GDM1 (cell line): Measurements from ENCODE around the gene ARHGAP42.

Source experiments
- DNase-seq: peaks from one replicate; lab custom pipeline; 2025; lab: John Stamatoyannopoulos, UW

The ARHGAP42 gene

DNA sequence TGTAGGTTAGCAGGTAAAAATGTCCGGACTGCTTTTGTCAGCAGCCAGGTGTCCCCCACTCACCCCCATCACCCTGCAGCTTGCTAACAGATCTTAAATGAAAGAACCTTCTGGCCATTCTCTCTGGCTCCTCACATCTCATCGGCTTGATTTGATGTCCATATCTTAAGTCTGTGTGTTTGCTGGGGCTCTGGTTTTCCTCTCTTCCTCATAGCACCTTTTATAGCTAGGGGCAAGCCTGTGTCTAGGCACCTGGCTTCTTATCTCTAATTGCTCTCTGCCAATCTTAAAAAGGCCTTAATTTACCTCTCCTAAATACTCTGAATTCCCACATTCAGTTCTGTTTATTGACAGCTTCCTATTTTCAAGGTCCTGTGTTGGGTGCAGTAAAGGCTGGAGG lies 72.0 kb downstream of the ARHGAP42 start:
- DNase-seq: no peak

DNA sequence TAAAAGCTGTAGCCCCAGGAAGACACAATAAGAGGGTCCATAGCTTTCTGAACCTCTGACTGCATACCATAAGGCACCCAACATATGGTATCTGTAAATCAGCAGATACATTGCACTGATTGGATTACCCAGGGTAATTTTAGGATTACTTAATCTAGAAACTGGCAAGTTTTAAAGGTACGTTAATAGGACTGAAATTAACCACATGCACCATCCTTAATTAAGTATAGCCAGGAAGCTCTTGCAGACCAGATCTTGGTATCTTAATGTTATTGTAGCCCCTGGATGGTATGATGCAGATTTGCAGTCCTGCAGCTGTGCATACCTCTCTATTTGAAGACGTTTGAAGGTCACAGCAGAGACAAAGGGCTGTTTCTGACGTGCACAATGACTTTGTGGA lies 72.8 kb downstream of the ARHGAP42 start:
- DNase-seq: no peak

DNA sequence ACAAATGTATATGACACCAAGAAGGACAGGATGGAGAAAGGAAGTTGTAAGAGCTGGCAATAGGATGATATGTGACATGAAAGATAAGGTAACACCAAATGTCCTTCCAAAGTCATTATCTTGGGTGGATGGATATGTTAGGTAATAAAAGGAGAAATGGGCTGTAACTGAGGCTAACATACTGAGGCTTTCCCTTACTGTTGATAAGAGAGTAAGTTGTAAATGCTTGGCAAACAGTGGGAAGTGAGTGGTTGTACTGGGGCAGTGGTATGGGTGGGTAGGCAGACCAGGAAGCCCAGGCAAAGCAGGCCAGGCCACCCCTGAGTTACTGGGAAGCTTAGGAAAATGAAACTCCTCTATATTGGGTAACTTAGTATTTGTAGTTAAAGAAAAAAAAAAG lies 73.7 kb downstream of the ARHGAP42 start:
- no peak for DNase-seq

DNA sequence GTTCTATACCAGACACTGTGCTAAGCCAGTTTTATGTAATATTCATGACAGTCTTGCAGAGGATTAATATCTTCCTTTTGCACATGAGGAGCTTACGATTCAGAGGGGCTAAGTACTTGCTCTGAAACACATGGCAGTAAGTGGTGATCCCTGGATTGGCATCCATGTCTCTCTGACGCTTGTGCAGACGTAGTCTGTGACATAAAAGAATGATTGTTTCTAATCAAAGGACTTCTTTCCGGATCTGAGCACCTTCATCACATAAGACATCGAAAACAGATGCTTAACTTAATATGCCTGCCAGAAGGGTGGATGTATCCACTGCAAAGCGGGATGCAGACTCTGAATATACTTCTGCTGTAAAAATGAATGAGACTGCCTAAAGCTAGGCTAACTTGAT lies 74.8 kb downstream of the ARHGAP42 start:
- DNase-seq: no peak

DNA sequence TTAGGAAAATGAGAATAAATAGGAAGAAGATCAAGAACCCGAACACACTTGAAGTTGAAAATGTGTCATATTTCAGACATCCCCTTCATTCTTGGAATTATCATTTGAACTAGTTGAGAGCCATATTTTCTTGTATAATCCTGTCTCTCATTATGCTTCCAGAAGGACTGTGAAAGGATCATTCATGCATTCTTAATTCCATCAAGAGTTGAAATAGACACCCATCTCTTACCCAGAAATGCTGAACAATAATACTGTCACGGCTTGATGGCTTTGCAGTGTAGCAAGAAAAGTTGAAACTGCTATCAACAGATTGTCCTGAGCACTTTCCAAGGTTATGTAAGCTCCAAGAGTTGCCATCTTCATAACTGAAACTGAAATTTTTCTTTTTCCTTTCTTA lies 79.7 kb downstream of the ARHGAP42 start:
- DNase-seq: no peak

DNA sequence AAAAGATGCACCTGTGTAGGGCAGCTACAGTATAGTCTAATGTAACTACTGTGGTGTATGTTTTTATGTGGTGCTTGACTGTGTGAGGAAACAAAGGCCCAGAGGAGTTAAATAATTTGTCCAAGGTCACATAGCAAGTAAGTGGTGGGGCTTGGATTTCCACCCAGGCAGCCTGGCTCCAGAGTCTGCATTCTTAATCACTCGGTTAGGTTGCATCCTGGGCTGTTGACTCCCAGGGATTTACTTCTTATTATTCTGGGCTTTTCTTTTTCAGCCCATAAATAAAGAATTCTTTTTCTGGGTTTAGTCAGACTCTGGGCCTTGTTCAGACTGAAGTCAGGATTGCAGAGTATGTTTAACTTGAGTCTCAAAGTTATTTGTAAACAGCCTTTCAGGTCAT lies 82.1 kb downstream of the ARHGAP42 start:
- no peak for DNase-seq

DNA sequence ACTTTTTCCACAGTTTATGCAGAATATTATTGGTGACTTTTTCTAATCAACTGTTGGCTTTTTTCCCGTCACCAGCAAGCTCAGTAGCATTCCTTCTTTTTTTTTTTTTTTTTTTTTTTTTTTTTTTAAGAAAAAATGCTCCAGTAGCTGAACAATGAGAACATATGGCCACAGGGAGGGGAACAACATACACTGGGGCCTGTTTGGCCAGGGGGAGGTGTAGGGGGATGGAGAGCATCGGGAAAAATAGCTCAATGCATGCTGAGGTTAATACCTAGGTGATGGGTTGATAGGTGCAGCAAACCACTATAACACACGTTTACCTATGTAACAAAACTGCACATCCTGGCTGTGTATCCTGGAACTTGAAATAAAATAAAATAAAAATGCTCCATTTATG lies 82.5 kb downstream of the ARHGAP42 start:
- no peak for DNase-seq

DNA sequence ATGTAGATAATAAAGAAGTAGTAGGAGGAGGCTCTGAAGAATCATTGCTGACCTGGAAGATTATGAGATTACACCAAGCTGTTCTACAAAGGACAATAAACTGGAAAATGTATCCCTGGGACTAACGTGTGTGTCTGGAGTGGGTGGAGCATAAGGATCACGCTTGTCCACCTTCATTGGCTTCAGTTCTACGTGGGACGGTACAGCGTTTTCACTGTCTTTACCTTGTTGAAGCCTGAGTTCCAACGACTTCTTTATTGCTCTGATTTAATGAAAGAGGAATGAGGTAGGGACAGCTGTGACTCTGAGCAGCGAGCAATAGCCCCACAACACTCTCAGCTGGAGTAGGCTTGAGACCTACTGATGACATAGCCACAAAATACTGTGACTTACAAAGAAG lies 87.0 kb downstream of the ARHGAP42 start:
- no peak for DNase-seq

DNA sequence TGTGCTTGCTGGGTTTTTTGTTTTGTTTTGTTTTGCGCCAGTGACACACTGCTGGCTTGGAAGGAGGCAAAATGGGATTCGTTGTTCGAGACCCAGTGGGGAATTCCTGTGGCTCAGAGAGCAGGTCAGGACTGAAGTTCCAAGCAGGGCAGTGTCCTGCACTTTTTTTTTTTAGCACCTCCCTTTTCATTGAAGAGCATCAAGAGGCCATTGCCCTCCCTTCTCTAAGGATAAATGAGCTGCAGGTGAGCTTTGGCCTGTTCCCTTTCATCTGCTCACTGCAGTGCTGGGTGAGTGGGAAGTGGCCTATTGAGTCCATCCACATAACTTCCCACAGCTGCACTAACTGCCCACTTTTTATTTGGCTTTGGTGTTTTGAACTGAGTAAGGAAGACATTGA lies 87.8 kb downstream of the ARHGAP42 start:
- no peak for DNase-seq

DNA sequence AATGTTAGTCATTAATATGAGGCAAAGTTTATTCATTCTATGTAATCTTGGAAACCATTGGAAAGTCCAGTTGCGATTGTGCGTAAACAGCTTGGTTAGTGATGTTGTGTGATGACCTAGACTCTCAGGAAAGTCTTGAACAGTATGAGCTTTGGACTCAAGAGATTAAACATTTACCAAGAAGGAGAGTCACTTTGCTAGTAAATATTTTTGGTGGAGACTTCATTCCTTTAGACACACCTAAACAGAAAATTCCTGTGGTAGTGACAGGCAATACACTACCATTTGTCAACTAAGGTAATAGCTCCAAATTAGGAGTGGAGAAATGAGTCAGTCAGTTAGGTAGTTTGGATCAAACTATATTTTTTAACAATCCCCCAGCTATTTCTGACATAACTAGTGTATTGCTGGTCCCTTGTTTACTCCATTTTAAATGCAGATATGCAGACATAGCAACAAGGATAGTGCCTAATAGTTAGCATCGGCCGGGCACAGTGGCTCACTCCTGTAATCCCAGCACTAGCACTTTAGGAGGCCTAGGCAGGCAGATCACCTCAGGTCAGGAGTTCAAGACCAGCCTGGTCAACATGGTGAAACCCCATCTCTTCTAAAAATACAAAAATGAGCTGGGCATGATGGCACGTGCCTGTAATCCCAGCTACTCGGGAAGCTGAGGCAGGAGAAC lies 89.3 kb downstream of the ARHGAP42 start:
- DNase-seq: no peak

DNA sequence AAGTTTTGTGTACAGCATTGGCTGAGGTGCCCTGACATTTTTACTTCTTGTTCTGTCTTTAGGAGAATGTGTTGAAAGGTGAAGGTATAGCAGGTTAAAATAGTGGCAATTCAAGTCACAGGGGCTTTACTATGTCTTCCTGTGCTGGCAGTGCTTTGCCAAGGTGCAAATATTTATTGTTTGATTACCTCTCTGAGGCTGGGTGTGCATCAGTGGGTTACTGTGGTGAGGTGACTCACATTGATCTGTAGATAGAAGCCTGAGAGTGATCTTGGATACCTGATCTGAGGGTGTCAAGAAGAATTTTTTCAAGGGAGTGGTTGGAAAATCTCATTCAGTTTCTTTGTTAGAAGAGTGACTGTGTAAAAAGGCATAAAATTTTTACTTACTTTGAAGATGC lies 90.0 kb downstream of the ARHGAP42 start:
- DNase-seq: no peak

DNA sequence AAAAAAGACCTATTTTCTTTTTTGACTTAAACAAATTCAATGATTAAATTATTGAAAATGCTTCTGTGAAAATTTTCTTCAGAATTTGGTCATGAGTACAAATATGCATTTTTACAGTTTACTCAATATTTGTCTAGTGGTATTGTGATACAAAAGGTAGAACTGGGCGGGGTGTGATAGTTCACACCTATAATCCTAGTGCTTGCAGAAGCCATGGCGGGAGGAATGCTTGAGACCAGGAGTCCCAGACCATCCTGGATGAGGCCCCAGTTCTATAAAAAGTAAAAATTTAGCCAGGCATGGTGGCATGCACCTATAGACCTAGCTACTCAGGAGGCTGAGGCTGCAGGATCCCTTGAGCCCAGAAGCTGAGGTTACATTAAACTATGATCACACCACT lies 90.6 kb downstream of the ARHGAP42 start:
- DNase-seq: no peak

DNA sequence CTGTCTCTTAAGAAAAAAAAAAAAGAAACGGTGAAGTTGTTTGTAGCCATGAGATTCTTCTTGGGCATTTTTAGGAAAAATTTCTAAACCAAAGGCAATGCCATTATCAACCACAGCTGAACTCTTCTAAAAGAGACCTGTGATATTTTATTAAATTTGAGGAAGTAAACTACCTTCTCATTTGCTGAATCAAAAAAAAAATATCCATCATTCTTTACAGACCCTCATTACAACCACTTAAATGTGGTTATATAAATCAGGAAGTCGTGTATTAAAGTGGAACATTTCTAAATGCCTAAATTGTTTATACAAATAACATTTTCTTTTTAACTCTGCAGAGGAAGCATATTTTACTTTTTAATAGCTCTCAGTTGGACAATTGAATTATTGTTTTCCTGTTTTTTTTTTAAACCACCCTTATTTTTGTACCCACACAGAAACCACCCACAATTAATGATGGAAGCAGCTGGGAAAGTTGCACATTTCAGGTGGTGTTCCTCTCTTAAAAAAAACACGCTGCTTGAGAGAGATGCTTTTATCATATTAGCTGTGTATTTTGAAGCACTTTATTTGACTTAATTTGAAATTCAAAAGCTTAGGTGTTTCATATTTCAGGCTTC lies 91.2 kb downstream of the ARHGAP42 start:
- no peak for DNase-seq

DNA sequence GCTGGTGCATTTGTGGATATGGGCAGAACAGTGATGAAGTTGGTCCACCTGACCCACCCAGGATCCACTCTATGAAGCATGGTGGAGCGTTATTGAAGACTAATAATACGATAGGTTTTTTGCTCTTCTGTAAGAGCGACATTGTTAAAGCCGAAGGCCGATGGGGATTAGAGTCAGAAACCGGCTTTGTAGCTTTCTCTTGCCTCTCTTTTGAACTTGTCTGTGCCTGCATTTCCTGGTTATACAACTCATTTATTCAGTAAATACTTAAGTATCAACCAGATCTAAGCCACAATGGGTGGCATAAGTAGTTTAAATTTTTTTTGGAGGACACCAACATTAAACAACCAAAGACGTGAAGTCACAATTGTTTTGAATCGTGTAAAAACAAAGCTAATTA lies 93.4 kb downstream of the ARHGAP42 start:
- no peak for DNase-seq

DNA sequence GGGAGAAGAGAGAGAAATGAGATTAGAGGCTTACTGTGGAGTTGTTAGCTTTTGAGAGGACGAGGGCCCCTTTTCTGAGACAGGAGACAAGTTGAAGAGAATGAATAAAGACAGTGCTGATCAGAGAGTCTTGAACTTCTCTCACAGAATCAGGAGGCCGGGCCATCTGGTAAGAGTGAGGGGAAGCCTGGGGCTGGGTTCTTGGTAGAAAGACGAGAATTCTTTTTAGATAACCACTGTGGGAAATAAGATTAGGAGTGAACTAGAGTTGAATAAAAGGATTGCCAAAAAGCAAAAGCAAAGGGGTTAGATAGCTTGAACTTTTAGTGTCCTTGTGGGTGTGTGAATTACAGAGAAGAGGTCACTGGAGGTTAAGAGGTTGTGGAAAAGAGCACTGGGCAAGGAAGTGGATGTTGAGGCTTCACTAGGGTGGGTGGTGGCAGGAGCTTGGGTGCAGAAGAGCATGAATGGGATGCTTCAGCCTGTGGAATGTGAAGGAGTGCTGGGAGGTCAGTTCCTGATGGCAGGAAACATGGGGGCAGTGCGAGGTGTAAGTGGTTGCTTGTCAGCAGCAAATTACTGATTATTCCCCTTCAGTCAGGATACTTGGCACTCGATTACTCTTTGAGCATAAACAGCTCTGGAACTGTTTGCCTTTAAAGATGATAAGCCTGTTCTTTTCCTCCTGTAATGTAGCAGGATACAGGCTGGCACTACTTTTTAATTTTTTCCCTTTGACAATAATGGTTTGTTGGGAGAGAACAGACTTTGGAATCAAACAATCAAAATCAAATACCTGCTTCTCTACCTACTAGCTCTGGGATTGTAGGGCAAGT lies 98.3 kb downstream of the ARHGAP42 start:
- DNase-seq: no peak

DNA sequence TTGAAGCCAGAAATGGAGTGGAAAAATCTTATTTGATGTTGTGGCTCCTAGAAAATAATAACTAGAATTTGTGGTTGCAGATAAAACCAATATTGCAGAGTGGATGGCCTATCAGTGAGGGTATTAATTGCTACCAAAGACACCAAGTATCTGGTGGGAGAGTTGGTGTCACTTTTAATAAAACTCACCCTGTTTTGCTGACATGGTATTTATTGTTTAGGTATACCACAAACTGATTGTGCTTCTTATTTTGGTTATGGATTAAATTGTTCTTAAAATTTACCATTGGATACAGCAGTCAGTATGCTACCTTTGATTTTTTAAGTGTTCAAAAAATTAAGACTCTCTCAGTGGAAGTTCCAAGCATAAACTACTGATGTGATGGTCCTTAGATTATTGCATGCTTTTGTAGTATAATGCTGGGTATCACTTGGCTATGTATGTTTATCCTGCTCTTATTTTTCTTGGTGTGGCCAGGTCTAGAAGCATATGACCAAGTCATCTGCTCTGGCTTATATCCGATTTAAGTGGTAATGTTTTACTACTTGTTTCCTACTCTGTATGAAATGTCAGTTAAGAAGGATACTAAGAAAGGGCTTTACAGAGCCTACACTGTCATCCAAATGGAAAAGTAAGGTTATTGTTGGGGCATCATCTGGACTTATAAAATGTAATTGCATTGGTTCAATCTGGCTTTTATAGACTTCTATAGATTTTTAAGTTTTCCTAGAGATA lies 101.6 kb downstream of the ARHGAP42 start:
- no peak for DNase-seq

DNA sequence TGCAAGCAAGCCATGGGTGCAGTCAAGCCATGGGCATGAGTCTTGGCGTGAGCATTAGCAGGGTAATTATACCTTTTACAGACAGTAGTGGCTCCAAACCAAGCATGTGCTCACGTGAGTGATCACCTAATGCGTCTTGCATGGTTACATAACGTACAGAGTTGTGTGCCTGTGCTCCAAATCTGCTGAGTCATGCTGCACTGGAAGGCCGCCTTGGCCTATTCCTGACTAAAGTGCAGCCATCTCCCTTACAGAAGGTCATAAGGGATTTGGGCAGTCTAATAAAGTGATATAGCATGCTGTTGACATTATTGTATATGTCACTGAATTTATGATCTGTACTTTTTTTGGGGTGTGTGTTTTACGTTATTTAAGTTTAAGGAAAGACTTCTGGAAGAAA lies 102.4 kb downstream of the ARHGAP42 start:
- no peak for DNase-seq

DNA sequence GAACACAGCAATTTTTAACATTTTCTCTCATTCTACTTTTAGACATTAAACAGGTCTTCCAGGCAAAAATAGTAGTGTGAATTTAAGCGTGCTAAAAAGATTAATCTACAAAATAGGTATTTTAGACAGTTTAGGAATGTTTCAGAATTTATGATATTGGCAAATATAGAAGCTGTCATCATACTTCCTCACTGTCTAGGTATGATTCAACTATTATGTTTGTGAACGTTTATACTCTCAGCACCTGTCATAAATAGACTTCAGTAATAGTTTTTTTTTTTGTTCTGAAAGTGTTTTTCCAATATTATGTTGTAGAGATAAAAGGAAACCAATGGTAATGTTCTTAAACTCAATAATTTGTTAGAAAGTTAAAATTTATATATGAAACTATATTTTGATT lies 103.0 kb downstream of the ARHGAP42 start:
- DNase-seq: no peak

DNA sequence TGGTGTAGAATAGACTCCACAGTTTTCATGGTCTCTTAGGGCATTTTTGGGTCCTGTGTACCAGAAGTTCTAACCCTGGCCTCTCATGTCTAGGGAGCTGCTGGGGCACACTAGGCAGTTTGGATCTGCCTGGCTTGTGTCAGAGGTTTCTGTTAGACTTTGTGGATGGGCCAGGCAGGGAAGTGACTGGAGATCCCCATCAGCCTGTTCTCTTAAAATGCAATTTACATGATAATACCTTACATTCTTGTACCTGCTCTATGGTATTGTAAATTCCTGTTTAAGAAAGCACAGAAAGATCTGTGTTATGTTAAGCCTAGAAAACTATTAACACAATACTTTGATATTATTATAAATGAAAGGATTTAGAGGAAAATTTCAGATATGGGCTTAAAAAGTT lies 104.0 kb downstream of the ARHGAP42 start:
- DNase-seq: no peak

DNA sequence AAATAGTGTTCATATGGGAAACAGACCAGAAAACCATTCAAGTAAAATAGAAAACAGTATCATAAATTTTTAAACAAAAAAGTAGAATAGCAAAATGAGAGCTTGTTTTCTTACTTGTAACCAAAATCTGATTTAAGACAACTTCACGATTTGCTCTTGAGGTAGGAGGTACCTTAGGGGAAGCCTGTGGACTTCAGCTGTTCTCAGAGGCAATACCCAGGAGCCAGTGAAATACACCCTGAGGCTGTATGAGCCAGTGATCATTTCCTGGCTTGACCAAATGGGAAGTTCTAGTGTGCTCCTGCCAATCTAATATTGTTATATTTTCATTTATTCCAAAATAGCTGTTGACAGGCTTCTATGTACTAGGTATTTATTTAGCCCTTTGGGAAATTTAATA lies 104.8 kb downstream of the ARHGAP42 start:
- no peak for DNase-seq

DNA sequence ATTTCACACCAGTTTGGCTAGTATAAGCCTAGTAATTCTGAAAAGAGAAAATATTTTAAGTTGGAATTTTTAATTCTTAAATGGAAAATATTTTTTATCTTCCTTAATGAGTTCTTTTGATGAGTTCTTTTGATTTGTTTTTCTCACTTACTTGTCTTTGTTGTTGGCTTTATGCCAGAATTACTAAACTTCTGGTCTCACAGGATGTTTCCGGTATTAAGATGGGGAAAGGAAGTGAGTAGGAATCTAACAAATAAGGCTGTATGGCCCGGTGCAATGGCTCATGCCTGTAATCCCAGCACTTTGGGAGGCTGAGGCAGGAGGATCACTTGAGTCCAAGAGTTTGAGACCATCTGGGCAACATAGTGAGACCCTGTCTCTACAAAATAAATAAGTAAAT lies 106.4 kb downstream of the ARHGAP42 start:
- DNase-seq: no peak

DNA sequence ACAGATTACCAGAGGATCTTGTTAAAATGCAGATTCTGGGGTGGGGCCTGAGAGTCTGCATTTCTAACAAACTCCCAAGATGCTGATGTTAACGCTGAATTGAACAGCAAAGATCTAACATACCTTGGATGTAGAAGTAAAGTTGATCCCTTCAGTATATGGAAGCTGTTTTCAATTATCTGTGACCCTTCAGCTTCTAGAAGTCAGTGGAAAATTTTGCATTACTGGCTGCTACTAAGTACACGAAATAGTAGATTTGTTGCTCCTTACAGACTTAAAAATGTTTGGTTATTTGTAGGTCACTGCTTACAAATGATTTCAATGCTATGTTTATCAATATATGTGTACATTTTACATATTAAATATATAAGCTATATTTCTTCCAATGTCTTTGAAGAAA lies 107.4 kb downstream of the ARHGAP42 start:
- no peak for DNase-seq

DNA sequence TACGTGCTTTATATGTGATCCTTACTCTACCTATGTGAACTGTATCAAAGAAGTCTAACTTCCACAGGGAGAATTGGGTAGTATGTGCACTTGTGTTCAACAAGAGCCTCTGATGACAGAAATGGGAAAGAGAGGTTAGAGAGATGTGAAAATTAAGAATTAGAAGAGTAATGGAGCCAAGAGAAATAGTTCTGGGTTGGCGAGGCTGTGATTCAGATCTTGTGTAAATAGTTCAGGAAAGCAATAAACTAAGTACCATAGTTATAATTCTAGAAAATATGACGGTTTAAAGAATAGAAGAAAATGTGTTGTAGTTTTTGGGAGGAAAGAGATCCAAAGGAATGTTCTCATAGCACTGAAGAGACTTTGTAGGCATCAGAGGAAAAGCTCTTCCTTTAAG lies 112.4 kb downstream of the ARHGAP42 start:
- DNase-seq: no peak
